Kidney capillary endothelial cell (primary cell): ENCODE results near the gene MLNR.

Experiments
- DNase-seq: peaks from one replicate; pipeline ENCODE4 v3.0.0-alpha.2; 2018; ENCODE audit warnings: low spot score

Gene MLNR

DNA sequence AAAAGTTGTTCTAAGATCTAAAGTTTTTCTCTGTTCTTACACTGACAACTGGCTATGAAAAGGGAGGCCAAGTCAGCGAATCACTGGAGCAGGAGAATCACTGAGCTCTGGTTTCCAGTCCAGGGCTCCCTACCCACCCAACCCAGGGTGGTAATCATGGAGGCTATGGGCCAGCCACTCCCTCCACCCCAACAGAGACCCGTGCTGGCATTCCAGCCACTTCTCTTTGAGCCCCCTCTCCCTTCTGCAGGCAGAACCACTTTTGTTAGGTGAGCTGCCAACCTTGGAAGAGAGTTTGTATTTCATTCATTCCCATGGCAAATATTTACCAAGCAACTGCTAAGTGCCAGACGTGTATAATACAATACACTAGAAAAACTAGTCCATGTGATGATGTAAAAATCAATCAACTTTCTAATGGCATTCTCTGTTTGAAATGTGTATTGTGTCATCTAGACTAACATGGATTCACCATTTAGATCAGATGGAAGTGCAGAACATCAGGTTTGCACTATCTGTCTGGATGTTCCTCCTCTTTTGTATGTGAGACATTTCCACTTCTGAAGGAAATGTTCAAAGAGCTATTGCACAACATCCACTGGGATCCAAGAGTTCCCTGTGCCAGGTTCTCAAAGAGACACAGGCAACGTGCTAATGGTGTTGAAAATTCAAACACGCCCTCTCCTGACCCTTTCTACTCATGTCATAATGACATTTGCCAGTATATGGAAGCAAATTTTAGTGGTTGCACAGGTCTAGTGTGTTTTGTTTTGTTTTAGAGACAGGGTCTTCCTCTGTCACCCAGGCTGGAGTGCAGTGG, 5.3 kb downstream of the MLNR start:
- DNase-seq, result no peak

GRCh38 chr13:49226613-49227012, 6.5 kb downstream of the MLNR start:
- no peak for DNase-seq

- no peak for DNase-seq
Observed at GRCh38 chr13:49234741-49235140, 14.6 kb downstream of the MLNR start.

DNA sequence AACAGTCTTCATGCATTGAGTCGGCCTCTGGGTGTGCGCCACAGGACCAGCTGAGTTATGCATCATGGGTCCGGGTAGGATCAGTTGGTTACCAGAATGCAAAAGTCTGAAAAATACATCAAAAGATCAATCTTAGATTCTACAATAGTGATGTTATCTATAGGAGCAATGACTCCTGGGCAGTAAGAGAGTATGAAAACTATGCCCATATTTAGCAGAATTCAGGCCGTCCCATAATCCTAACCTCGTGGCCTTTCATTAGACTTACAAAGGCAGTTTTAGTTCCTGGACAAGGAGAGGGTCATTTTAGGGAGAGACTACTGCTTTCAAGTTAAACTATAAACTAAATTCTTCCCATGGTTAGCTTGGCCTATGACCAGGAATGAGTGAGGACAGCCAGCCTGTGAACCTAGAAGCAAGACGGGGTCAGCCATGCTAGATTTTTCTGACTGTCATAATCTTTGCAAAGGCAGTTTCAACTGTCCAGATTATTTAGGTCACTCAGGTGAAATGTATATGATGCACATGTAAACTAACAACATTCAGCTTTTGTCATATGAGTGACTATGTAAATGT, 15.8 kb downstream of the MLNR start:
- no peak for DNase-seq

- DNase-seq, result no peak
Observed at GRCh38 chr13:49238621-49239020, 18.5 kb downstream of the MLNR start.

- no peak for DNase-seq
Observed at GRCh38 chr13:49240017-49240416, 19.9 kb downstream of the MLNR start.

GRCh38 chr13:49241296-49241695, 21.2 kb downstream of the MLNR start:
- no peak for DNase-seq

GRCh38 chr13:49245101-49245500, 25.0 kb downstream of the MLNR start:
- DNase-seq, result no peak

GRCh38 chr13:49246850-49247642, 26.9 kb downstream of the MLNR start:
- DNase-seq, result no peak

- peak; percentile 95 for DNase-seq
Observed at GRCh38 chr13:49247643-49248621, 27.8 kb downstream of the MLNR start, which contains the start of gene CDADC1. CDADC1 (plus strand) TSS chr13:49247925; CDS start chr13:49248038, 113 bp downstream.

DNA sequence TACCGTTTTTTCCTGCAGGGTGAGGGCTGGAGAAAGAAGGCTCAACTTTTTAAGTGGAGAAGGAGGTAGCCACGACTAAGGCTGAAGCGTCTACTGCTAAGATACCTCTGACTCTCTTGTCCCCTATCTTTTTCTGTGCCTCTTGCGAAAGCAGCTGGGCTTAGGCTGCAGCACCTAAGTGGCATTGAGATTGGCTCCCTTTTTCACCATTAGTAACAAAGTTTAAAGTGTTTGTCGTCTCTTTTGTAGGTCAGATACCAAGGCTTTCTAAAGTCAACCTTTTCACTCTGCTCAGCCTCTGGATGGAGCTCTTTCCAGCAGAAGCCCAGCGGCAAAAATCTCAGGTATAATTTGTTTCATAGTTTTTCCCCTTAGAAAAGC, 28.5 kb downstream of the MLNR start:
- DNase-seq, result no peak

DNA sequence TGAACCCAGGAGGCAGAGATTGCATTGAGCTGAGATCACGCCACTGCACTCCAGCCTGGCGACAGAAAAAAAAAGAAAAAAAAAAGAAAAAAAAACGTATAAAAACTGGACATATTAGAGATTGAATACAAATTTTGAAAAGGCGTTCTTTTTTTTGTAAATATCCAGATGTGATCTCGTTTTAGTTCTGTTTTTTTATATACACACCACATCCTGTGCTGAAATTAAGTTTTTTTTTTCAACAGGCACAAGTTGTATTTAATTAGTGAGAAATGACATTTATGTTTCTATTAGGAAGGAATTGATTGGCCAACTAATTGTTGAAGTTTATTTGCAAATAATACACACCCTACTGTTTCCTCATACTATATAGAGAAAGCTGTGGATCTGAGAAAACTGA, 31.2 kb downstream of the MLNR start:
- DNase-seq, result no peak

DNA sequence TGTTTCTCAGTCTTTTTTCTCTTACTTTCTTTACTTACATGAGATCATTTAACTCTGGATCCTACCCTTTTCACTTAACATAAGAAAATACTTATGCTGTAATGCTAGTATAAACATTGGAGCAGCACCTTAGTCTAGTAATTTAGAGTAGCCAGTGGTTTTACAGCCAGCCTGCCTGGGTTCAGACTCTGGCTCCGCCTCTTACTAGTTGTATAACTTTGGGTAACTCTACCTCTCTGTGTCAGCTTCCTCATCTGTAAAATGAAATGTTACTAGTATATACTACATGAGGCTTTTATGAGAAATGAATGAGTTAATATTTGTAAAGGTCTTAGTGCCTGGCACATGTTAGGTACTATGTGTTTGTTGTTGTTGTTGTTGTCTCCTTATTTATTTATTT, 33.2 kb downstream of the MLNR start:
- no peak for DNase-seq

GRCh38 chr13:49254007-49254406, 33.9 kb downstream of the MLNR start:
- no peak for DNase-seq

DNA sequence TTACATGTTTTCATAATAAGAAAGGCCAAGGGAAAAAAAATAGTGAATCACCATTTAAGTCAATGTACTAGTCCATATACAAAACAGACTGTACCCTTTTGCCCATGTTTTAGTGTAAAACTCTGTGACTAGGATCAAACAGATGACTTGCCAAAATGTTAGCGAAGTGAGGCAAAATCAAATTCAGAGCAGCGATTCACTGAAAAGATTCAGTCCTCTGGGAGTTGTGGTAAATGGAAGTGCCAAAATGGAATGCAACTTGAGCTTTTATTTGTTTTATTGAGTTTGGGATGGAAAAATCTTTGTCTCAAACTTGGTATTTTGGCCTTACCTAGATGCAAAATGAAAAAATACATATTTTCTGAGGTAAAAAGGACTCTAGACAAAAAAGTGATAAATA, 36.7 kb downstream of the MLNR start:
- no peak for DNase-seq

- DNase-seq, result no peak
Observed at GRCh38 chr13:49258089-49258796, 38.1 kb downstream of the MLNR start.

DNA sequence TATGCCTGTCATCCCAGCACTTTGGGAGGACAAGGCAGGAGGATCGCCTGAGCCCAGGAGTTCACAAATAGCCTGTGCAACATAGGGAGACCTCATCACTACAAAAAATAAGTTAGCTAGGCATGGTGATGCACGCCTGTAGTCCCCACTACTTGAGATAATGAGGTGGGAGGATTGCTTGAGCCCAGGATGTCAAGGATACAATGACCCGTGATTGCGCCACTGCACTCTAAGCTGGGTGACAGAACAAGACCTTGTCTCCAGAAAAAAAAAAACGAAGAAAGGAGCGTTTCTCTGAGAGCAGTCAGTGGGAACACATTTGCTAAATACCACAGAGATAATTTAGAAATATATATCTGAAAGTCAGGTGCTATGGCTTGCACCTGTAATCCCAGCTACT, 39.4 kb downstream of the MLNR start:
- no peak for DNase-seq

DNA sequence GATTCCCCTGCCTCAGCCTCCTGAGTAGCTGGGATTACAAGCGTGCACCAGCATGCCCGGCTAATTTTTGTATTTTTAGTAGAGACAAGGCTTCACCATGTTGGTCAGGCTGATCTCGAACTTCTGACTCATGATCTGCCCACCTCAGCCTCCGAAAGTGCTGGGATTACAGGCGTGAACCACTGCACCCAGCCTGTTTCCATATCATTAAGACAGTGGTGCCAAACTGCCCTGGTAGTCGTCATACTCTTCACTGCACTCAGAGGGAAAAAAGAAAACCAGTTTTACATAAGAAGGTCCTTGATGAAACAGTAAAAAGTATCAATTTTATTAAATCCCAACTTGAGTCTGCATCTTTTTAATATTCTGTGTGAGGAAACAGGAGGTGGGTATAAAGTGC, 42.5 kb downstream of the MLNR start:
- DNase-seq, result no peak

- DNase-seq, result no peak
Observed at GRCh38 chr13:49265822-49266221, 45.7 kb downstream of the MLNR start.

- DNase-seq, result no peak
Observed at GRCh38 chr13:49271264-49271663, 51.1 kb downstream of the MLNR start.
